T-helper 17 cell (primary cell): ENCODE results near the gene AXL. TPM values are rescaled to one million over a fixed set of nuclear protein-coding genes. Genes with fewer than 3 reads are reported as not detected.

ENCODE experiments used
- ATAC-seq: fragments of 150-1000 bp; cut with Tn5 transposase; 2 replicates; pipeline ENCODE4 v1.10.0; 2021; ENCODE audit warnings: mild to moderate bottlenecking, moderate library complexity
- DNase-seq, 3 donors: peaks; one replicate each; pipeline versions ENCODE4 v3.0.0 to v3.0.0-alpha.2; 2020 to 2021
- H3K9me3 ChIP-seq: one replicate; pipeline ENCODE4 v1.7.0; 2013; ENCODE audit warnings: low read length, mild to moderate bottlenecking; ENCODE audit not compliant: control insufficient read depth, poor library complexity, severe bottlenecking
- H3K27ac Mint-ChIP-seq: one replicate; pipeline ENCODE4 v1.8.0; 2022; ENCODE audit warnings: mild to moderate bottlenecking, moderate library complexity, mixed read lengths
- H3K27me3 Mint-ChIP-seq: one replicate; pipeline ENCODE4 v1.8.0; 2022; ENCODE audit warnings: mixed read lengths
- H3K36me3 Mint-ChIP-seq: one replicate; pipeline ENCODE4 v1.8.0; 2022; ENCODE audit warnings: low read depth, mixed read lengths
- H3K4me1 Mint-ChIP-seq: one replicate; pipeline ENCODE4 v1.8.0; 2022; ENCODE audit warnings: mild to moderate bottlenecking, mixed read lengths
- H3K4me3 Mint-ChIP-seq: one replicate; pipeline ENCODE4 v1.8.0; 2022; ENCODE audit warnings: mild to moderate bottlenecking, moderate library complexity, mixed read lengths
- total RNA-seq, 4 donors: library from RNA in 2 of 4; stranded (reverse) in 2 of 4; gene quantifications; one replicate each; pipeline ENCODE4 v1.2.3 and lab custom pipeline; 2022 to 2026

AXL gene
- total RNA-seq, 2 donors from 2014 or later: 0.22 to 0.44 TPM

GRCh38 chr19:41261474-41262190, 42.6 kb downstream of the AXL start:
- H3K36me3 Mint-ChIP-seq: peaks cover 13% of the 10 kb centered on the region
- peak overlapping the region; percentile 100 for H3K27ac Mint-ChIP-seq
- DNase-seq (no peak), ATAC-seq (no peak)
- H3K27me3 Mint-ChIP-seq: no peaks in the 10 kb centered on the region
- H3K9me3 ChIP-seq: no peaks in the 10 kb centered on the region
- H3K4me1 Mint-ChIP-seq: peaks cover 42% of the 10 kb centered on the region
- H3K4me3 Mint-ChIP-seq: peak overlapping the region; percentile 95

GRCh38 chr19:41263042-41263849, 44.2 kb downstream of the AXL start:
- Mint-ChIP-seq H3K4me1 (peaks cover 55% of the 10 kb centered on the region), H3K4me3 (peak overlapping the region; percentile 95), H3K36me3 (peaks cover 17% of the 10 kb centered on the region), H3K27me3 (no peaks in the 10 kb centered on the region), H3K27ac (peak overlapping the region; percentile 100)
- DNase-seq (peak; percentile 70 to 86 (median 77)), ATAC-seq (peak; percentile 65)
- no peaks in the 10 kb centered on the region for H3K9me3 ChIP-seq

- H3K27me3 Mint-ChIP-seq: no peaks in the 10 kb centered on the region
- H3K36me3 Mint-ChIP-seq: peaks cover 17% of the 10 kb centered on the region
- ATAC-seq: peak; percentile 61
- DNase-seq: peak; percentile 95 to 100 (median 98)
- H3K27ac Mint-ChIP-seq: peak within 1 kb of the TSS; percentile 100
- H3K4me1 Mint-ChIP-seq: peaks cover 55% of the 10 kb centered on the region
- no peaks in the 10 kb centered on the region for H3K9me3 ChIP-seq
- H3K4me3 Mint-ChIP-seq: peak within 1 kb of the TSS; percentile 95
Measured at GRCh38 chr19:41263850-41264580, 45.0 kb downstream of the AXL start, which contains the start of gene HNRNPUL1. Gene HNRNPUL1, plus strand, starts transcription at chr19:41264372. Its CDS starts 132 bp downstream, at chr19:41264504.

- H3K9me3 ChIP-seq: no peaks in the 10 kb centered on the region
- H3K4me3 Mint-ChIP-seq: peak overlapping the region; percentile 95
- H3K4me1 Mint-ChIP-seq: peaks cover 55% of the 10 kb centered on the region
- peaks cover 17% of the 10 kb centered on the region for H3K36me3 Mint-ChIP-seq
- ATAC-seq (no peak), DNase-seq (peak; percentile 17 to 32 (median 22))
- peak overlapping the region; percentile 100 for H3K27ac Mint-ChIP-seq
- no peaks in the 10 kb centered on the region for H3K27me3 Mint-ChIP-seq
Measured at GRCh38 chr19:41264581-41265394, 45.8 kb downstream of the AXL start.

GRCh38 chr19:41265395-41266153, 46.6 kb downstream of the AXL start:
- peak overlapping the region; percentile 100 for H3K27ac Mint-ChIP-seq
- H3K4me1 Mint-ChIP-seq: peaks cover 55% of the 10 kb centered on the region
- no peak for DNase-seq
- no peaks in the 10 kb centered on the region for H3K27me3 Mint-ChIP-seq
- H3K9me3 ChIP-seq: no peaks in the 10 kb centered on the region
- peaks cover 17% of the 10 kb centered on the region for H3K36me3 Mint-ChIP-seq
- no peak for ATAC-seq
- peak overlapping the region; percentile 95 for H3K4me3 Mint-ChIP-seq

- no peaks in the 10 kb centered on the region for H3K27me3 Mint-ChIP-seq
- no peaks in the 10 kb centered on the region for H3K9me3 ChIP-seq
- ATAC-seq: no peak
- DNase-seq: no peak
- peak overlapping the region; percentile 100 for H3K27ac Mint-ChIP-seq
- H3K4me3 Mint-ChIP-seq: no peak overlapping the region
- peaks cover 22% of the 10 kb centered on the region for H3K36me3 Mint-ChIP-seq
- H3K4me1 Mint-ChIP-seq: peaks cover 39% of the 10 kb centered on the region
Measured at GRCh38 chr19:41269055-41269454, 50.0 kb downstream of the AXL start.

- DNase-seq: no peak
- H3K9me3 ChIP-seq: no peaks in the 10 kb centered on the region
- Mint-ChIP-seq H3K36me3 (peaks cover 22% of the 10 kb centered on the region), H3K27ac (no peak overlapping the region), H3K4me3 (no peak overlapping the region), H3K27me3 (no peaks in the 10 kb centered on the region), H3K4me1 (peaks cover 38% of the 10 kb centered on the region)
- ATAC-seq: no peak
Measured at GRCh38 chr19:41269571-41269970, 50.5 kb downstream of the AXL start.

- H3K27ac Mint-ChIP-seq: peak overlapping the region; percentile 27
- H3K4me3 Mint-ChIP-seq: peak overlapping the region; percentile 28
Measured at GRCh38 chr19:41273076-41273475, 54.1 kb downstream of the AXL start.

GRCh38 chr19:41274802-41275201, 55.8 kb downstream of the AXL start:
- Mint-ChIP-seq H3K4me1 (peaks cover 21% of the 10 kb centered on the region), H3K27me3 (no peaks in the 10 kb centered on the region), H3K36me3 (peaks cover 15% of the 10 kb centered on the region), H3K27ac (peak overlapping the region; percentile 74), H3K4me3 (peak overlapping the region; percentile 60)
- no peak for DNase-seq
- H3K9me3 ChIP-seq: no peaks in the 10 kb centered on the region
- ATAC-seq: no peak

More at GRCh38 chr19:41273076-41273475, 54.1 kb downstream of the AXL start:
- DNase-seq: no peak
- no peak for ATAC-seq
- H3K9me3 ChIP-seq: no peaks in the 10 kb centered on the region
- Mint-ChIP-seq H3K27me3 (no peaks in the 10 kb centered on the region), H3K4me1 (peaks cover 14% of the 10 kb centered on the region), H3K36me3 (peaks cover 15% of the 10 kb centered on the region)

- DNase-seq: no peak
- Mint-ChIP-seq H3K4me1 (peaks cover 21% of the 10 kb centered on the region), H3K4me3 (peak overlapping the region; percentile 56), H3K27ac (no peak overlapping the region), H3K27me3 (no peaks in the 10 kb centered on the region), H3K36me3 (peaks cover 18% of the 10 kb centered on the region)
- no peaks in the 10 kb centered on the region for H3K9me3 ChIP-seq
- ATAC-seq: peak; percentile 26
Measured at GRCh38 chr19:41276231-41276630, 57.2 kb downstream of the AXL start.

- Mint-ChIP-seq H3K27ac (peak overlapping the region; percentile 61), H3K4me3 (no peak overlapping the region), H3K4me1 (peaks cover 16% of the 10 kb centered on the region), H3K27me3 (no peaks in the 10 kb centered on the region), H3K36me3 (peaks cover 7% of the 10 kb centered on the region)
- no peaks in the 10 kb centered on the region for H3K9me3 ChIP-seq
- DNase-seq (no peak), ATAC-seq (no peak)
Measured at GRCh38 chr19:41278478-41278877, 59.5 kb downstream of the AXL start.
